RWPE1 (cell line): ENCODE results near the gene TSNAXIP1.

ENCODE experiments used
- CTCF ChIA-PET: fragments of 350-600 bp; sonication (Branson Sonifier 250); formaldehyde crosslinking; extraction: SDS; loops from one replicate; lab custom pipeline; 2021; lab: Yijun Ruan, JAX
- POLR2A ChIA-PET: fragments of 400-600 bp; formaldehyde crosslinking; extraction: SDS; loops from one replicate; lab custom pipeline; 2020; ENCODE audit warnings: antibody characterized with exemption; ENCODE audit not compliant: low non-redundant PET; lab: Yijun Ruan, JAX
- DNase-seq: peaks from one replicate; pipeline ENCODE4 v3.0.0; 2012; ENCODE audit warnings: low spot score
- H3K27ac ChIP-seq: fragments of 450-650 bp; 2 replicates; pipeline ENCODE4 v1.5.1; 2017
- TF ChIP-seq, protein P1 (sequence below): fragments of 450-650 bp; conservative IDR thresholded peaks from 2 replicates; pipeline ENCODE4 v1.5.1; 2017; ENCODE audit warnings: low read depth, mild to moderate bottlenecking

Gene TSNAXIP1

DNA sequence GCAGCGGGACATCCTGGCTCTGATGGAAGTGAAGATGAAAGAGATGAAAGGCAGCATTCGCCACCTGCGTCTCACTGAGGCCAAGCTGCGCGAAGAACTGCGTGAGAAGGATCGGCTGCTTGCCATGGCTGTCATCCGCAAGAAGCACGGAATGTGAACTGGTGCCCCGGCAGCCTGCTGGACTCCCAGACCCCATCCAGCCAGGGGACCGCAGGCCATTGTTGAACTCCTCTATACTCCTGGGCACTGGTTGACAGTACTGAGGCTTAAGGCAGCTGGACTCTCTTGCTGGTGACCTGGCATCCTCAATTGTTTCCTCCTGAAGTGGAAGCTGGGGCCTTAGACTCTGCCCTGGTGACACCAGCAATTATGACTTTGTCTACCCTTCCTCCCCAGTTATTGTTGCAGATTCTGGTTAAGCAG is 36.7 kb downstream of the TSNAXIP1 start:
- ChIA-PET POLR2A (no interaction called here), CTCF (interaction anchor here (0.6 to 3.8 kb wide), 5 partner anchors 19 to 201 kb away, joined by 3 to 20 read pairs (median 3); no protein-coding TSS in a partner anchor)
- DNase-seq = no peak
- H3K27ac ChIP-seq = peak overlapping the region; percentile 97
- TF ChIP-seq, protein P1, sequence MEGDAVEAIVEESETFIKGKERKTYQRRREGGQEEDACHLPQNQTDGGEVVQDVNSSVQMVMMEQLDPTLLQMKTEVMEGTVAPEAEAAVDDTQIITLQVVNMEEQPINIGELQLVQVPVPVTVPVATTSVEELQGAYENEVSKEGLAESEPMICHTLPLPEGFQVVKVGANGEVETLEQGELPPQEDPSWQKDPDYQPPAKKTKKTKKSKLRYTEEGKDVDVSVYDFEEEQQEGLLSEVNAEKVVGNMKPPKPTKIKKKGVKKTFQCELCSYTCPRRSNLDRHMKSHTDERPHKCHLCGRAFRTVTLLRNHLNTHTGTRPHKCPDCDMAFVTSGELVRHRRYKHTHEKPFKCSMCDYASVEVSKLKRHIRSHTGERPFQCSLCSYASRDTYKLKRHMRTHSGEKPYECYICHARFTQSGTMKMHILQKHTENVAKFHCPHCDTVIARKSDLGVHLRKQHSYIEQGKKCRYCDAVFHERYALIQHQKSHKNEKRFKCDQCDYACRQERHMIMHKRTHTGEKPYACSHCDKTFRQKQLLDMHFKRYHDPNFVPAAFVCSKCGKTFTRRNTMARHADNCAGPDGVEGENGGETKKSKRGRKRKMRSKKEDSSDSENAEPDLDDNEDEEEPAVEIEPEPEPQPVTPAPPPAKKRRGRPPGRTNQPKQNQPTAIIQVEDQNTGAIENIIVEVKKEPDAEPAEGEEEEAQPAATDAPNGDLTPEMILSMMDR = no peak

DNA sequence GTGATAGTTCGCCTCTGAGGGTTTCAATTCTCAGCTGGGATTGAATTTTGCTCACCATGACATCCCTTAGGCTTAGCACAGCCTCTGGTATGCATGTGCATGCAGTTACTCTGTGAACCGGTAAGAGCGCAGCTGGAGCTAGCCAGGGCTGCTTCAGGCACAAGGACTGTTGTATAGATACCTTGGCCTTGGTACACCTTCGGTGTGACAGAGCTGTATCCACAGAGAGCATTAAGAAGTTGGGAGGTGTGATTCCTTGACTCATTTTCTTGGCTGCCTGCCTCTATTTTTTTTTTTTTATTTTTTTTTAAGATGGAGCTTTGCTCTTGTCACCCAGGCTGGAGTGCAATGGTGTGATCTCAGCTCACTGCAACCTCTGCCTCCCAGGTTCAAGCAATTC is 37.8 kb downstream of the TSNAXIP1 start:
- CTCF ChIA-PET = interaction anchor here (0.6 to 3.8 kb wide), 7 partner anchors 11 to 126 kb away, joined by 3 to 20 read pairs (median 4); no protein-coding TSS in a partner anchor
- POLR2A ChIA-PET = interaction anchor here (0.6 kb wide), 1 partner anchor 20 kb away, joined by 3 read pairs; no protein-coding TSS in a partner anchor
- DNase-seq = peak; percentile 57
- TF ChIP-seq, protein P1 = no peak
- peak overlapping the region; percentile 96 for H3K27ac ChIP-seq

DNA sequence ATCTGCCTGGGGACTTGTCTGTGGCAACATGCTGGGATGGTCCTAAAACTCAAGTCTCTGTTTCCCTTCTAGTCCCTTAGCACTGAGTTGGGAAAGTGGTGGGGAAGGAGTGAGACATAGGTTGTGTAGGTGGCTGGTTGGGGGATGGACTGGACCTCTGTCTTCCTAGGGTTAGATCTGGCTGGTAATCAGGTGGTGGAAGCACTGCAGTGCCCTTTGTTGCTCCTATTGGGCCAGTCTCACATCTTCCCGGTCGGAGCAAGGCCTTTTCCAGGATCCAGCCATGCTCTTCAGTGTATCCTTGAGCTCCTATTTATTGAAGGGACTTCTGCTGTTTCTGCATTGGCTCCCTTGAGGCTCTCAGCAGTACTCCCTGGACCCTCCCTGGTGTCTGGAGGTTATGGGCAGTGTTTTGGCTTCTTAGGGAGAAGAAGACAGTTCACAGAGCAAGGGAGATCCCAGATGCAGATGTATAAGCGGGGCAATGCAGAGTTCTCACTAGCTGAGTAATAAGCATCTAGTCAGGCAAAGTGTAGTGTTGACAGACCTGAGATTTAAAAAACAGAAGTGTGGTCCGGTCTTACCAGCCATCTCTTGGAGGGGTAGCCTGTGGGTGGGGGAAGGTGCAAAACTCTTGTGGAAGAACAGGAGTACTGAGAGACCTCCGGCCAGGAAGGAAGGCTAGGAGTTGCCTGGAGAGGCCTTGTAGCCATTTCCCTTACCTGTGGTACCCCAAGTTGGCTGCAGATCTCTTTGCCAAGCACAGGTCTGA is 38.8 kb downstream of the TSNAXIP1 start:
- DNase-seq = no peak
- TF ChIP-seq, protein P1 = no peak
- peak overlapping the region; percentile 96 for H3K27ac ChIP-seq
- ChIA-PET CTCF (interaction anchor here (0.6 to 3.8 kb wide), 8 partner anchors 12 to 484 kb away, joined by 3 to 20 read pairs (median 4); no protein-coding TSS in a partner anchor), POLR2A (interaction anchor here (0.6 to 1.7 kb wide), 2 partner anchors 10 to 19 kb away, joined by 3 to 5 read pairs; no protein-coding TSS in a partner anchor)

DNA sequence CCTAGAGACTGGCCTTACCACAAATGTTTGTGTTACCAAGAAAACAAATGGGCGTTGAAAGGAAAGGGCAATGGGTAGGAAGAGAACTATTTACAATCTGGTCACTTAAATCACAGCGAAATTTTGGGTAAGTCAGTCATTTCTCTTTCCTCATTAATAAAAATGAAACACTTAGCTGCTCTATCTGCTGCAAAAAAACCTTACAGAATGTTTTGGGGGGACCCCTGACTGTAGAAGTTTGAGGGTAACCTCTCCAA is 39.3 kb downstream of the TSNAXIP1 start:
- DNase-seq = no peak
- TF ChIP-seq, protein P1 = no peak
- peak overlapping the region; percentile 96 for H3K27ac ChIP-seq
- ChIA-PET CTCF (interaction anchor here (0.6 to 3.8 kb wide), 4 partner anchors 29 to 331 kb away, joined by 3 to 20 read pairs (median 3); no protein-coding TSS in a partner anchor), POLR2A (interaction anchor here (1.7 kb wide), 1 partner anchor 10 kb away, joined by 5 read pairs; no protein-coding TSS in a partner anchor)

DNA sequence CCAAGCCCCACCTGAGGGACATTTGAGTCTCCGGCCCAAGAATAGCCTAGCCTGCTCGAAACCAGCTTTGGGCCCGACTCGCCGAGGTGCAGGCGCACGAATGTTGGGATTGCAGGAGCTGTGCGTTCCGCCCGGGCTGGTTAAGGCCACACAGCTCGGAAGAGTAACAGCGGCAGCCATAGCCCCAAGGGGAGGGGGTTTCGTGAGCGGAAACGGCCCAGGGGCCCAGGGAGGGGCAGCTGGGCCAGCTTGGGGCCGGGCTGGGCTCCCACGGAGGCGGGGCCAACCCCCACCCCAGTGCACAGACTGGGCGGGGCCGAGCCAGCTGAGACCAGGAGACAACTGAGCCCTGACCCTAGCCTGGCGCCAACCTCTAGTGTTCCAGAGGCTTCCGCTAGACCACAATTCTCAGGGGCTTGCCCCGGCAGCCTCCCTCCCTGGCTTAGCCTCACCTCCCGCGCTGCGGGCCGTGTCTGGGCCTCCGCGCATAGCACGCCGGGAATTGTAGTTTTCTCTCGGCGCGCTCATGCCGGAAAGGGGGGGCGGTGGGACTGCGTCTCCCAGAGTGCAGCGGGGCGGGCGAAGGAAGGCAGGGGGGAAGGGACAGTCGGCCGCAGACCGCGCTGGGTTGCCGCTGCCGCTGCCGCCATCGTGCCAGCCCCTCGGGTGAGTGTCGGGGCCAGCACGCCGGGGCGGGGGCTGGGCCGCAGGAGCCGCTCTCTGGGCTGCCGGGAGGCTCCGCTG is 39.8 kb downstream of the TSNAXIP1 start, which contains the start of gene NUTF2:
Gene NUTF2 (plus strand): TSS at position 614 of the 744 bp plus-strand sequence. CDS start 18,198 bp downstream, outside the sequence.
- H3K27ac ChIP-seq = peak within 1 kb of the TSS; percentile 96
- TF ChIP-seq, protein P1 = no peak
- ChIA-PET POLR2A (interaction anchor here (0.5 to 1.7 kb wide), 3 partner anchors 11 to 25 kb away, joined by 3 to 5 read pairs (median 3); no protein-coding TSS in a partner anchor), CTCF (interaction anchor here (0.6 to 3.8 kb wide), 4 partner anchors 30 to 332 kb away, joined by 3 to 20 read pairs (median 3); no protein-coding TSS in a partner anchor)
- peak; percentile 92 for DNase-seq
